ENCODE data around the gene NAV2. TPM values are rescaled to one million over a fixed set of nuclear protein-coding genes. Genes with fewer than 3 reads are reported as not detected.

Gene NAV2
- polyA plus RNA-seq, 1 donor (not counting 4 experiments of a cell fraction or from before 2014, with no cell fraction given) = 4.0 TPM

DNA sequence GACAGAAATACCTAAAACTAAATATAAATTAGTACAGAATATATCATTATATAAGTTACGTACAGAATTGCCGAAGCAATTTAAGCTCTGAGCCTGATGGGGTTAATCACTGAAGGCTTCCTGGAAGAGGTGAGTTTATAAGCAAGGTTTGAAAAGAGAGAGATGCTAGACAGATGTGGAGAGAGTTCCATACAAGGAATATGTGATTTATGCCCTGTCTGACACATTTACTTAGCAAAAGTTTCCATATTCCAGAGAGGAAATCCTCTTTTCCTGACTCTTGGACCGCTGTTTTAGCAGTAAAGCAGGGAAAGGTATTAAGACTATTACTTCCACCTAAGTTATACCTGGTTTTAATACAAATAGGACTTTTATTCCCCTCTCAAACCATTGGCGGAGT, 382.6 kb downstream of the NAV2 start:
- Histone ChIP-seq H3K27ac (ENCODE audit: control insufficient read depth, insufficient read depth, low read length) (no peak overlapping the region), H3K79me2 (ENCODE audit: control insufficient read depth, insufficient read depth, low read length) (no peaks in the 10 kb centered on the region), H2AFZ (ENCODE audit: control insufficient read depth, low read length) (no peak overlapping the region), H3K4me2 (ENCODE audit: control insufficient read depth, extremely low read depth, insufficient read depth, low read depth, low read length) (no peak overlapping the region), H3K4me1 (ENCODE audit: control insufficient read depth, extremely low read depth, insufficient read depth, low read length) (no peaks in the 10 kb centered on the region), H3K4me3 (ENCODE audit: control insufficient read depth in 2 of 3, extremely low read depth in 1 of 3, insufficient read depth in 2 of 3, low read depth in 1 of 3, low read length in 3 of 3) (no peak overlapping the region), H3K9ac (ENCODE audit: control insufficient read depth, extremely low read depth, insufficient read depth, low read length) (no peak overlapping the region), H3K36me3 (ENCODE audit: control insufficient read depth in 2 of 2, extremely low read depth in 1 of 2, insufficient read depth in 2 of 2, low read length in 2 of 2) (peaks cover 21 to 22% of the 10 kb centered on the region in 2 experiments), H3K27me3 (ENCODE audit: control insufficient read depth, extremely low read depth, insufficient read depth, low read length) (no peaks in the 10 kb centered on the region), H3K9me1 (ENCODE audit: control insufficient read depth, extremely low read depth, insufficient read depth, low read length) (no peaks in the 10 kb centered on the region), H4K20me1 (ENCODE audit: control insufficient read depth, extremely low read depth, insufficient read depth, low read length) (no peaks in the 10 kb centered on the region), H3K9me3 (ENCODE audit: control insufficient read depth, low read depth, low read length) (no peaks in the 10 kb centered on the region)
- DNase-seq (ENCODE audit: low read depth, low spot score) (no peak), FAIRE-seq (no peak)
- dilution Hi-C loops (cut with MboI; ENCODE audit: extremely low pct_ligation_motif_present, low sequenced_read_pairs) = no loop called here
- TF ChIP-seq, protein P1, sequence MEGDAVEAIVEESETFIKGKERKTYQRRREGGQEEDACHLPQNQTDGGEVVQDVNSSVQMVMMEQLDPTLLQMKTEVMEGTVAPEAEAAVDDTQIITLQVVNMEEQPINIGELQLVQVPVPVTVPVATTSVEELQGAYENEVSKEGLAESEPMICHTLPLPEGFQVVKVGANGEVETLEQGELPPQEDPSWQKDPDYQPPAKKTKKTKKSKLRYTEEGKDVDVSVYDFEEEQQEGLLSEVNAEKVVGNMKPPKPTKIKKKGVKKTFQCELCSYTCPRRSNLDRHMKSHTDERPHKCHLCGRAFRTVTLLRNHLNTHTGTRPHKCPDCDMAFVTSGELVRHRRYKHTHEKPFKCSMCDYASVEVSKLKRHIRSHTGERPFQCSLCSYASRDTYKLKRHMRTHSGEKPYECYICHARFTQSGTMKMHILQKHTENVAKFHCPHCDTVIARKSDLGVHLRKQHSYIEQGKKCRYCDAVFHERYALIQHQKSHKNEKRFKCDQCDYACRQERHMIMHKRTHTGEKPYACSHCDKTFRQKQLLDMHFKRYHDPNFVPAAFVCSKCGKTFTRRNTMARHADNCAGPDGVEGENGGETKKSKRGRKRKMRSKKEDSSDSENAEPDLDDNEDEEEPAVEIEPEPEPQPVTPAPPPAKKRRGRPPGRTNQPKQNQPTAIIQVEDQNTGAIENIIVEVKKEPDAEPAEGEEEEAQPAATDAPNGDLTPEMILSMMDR (optimal IDR thresholded peaks at IDR 0.05 in 1 of 3, IDR thresholded peaks at IDR 0.05 in 1 of 3, conservative IDR thresholded peaks at IDR 0.05 in 1 of 3; ENCODE audit: extremely low read depth in 1 of 3, insufficient read depth in 2 of 3, low read length in 3 of 3) = no peak
- no peak for TF ChIP-seq EZH2 (IDR thresholded peaks at IDR 0.05; ENCODE audit: low read length)

DNA sequence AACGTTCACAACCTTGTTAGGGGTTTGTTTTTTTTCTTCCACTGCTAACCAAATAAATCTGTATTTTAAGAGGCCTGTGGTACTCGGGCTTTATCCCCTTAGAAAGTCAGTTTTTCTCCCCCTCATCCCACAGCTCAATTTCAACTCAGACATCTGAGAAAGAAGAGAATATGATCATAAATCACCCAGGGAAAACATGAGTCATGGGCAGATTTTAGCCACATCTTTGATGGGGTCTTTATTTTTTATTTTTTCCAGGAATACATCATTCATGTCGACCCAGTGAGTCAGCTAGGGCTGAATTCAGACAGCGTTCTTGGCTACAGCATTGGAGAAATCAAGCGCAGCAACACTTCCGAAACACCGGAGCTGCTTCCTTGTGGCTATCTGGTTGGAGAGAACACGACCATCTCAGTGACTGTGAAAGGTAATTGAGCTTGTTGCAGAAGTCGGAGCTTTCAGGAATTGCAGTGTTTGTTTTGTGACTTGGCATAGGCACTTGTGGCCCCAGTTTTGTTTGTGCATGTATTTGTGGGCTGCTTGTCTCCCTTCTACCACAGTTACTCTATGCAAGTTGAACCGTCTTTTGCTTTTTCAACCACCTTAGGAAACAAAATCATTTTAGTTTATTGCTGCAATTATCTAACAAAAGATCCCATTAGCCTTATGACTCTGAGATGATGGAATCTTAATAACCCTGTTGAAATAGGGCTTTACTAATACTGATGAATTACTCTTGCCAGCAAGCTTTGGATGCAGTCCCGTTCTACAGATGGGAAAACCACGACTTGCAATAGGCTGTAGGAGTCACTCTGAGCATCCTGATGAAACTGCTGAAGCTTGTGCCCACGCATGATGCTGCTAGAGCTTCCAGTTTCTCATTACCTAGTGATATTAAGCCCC, 384.9 kb downstream of the NAV2 start:
- H3K79me2 ChIP-seq (ENCODE audit: control insufficient read depth, insufficient read depth, low read length) = no peaks in the 10 kb centered on the region
- no peak overlapping the region for H2AFZ ChIP-seq (ENCODE audit: control insufficient read depth, low read length)
- no peak overlapping the region for H3K27ac ChIP-seq (ENCODE audit: control insufficient read depth, insufficient read depth, low read length)
- no peak overlapping the region for H3K9ac ChIP-seq (ENCODE audit: control insufficient read depth, extremely low read depth, insufficient read depth, low read length)
- no peak for FAIRE-seq
- peaks cover 15 to 18% of the 10 kb centered on the region in 2 experiments for H3K36me3 ChIP-seq (ENCODE audit: control insufficient read depth in 2 of 2, extremely low read depth in 1 of 2, insufficient read depth in 2 of 2, low read length in 2 of 2)
- no peaks in the 10 kb centered on the region for H3K9me3 ChIP-seq (ENCODE audit: control insufficient read depth, low read depth, low read length)
- no peaks in the 10 kb centered on the region for H3K9me1 ChIP-seq (ENCODE audit: control insufficient read depth, extremely low read depth, insufficient read depth, low read length)
- H3K27me3 ChIP-seq (ENCODE audit: control insufficient read depth, extremely low read depth, insufficient read depth, low read length) = no peaks in the 10 kb centered on the region
- H3K4me3 ChIP-seq (ENCODE audit: control insufficient read depth in 2 of 3, extremely low read depth in 1 of 3, insufficient read depth in 2 of 3, low read depth in 1 of 3, low read length in 3 of 3) = no peak overlapping the region
- no peak for TF ChIP-seq EZH2 (IDR thresholded peaks at IDR 0.05; ENCODE audit: low read length)
- TF ChIP-seq, protein P1 (optimal IDR thresholded peaks at IDR 0.05 in 1 of 3, IDR thresholded peaks at IDR 0.05 in 1 of 3, conservative IDR thresholded peaks at IDR 0.05 in 1 of 3; ENCODE audit: extremely low read depth in 1 of 3, insufficient read depth in 2 of 3, low read length in 3 of 3) = no peak
- dilution Hi-C loops (cut with MboI; ENCODE audit: extremely low pct_ligation_motif_present, low sequenced_read_pairs) = no loop called here
- DNase-seq (ENCODE audit: low read depth, low spot score) = no peak
- no peaks in the 10 kb centered on the region for H3K4me1 ChIP-seq (ENCODE audit: control insufficient read depth, extremely low read depth, insufficient read depth, low read length)
- H4K20me1 ChIP-seq (ENCODE audit: control insufficient read depth, extremely low read depth, insufficient read depth, low read length) = no peaks in the 10 kb centered on the region
- H3K4me2 ChIP-seq (ENCODE audit: control insufficient read depth, extremely low read depth, insufficient read depth, low read depth, low read length) = no peak overlapping the region
